KBM-7 (cell line): Measurements from ENCODE around the gene DNAAF2.
"Not testable (repeated sequence)": the region's sequence is repeated elsewhere in the genome, so short reads cannot be mapped to it uniquely, and the experiment has no call there.

Source experiments
- DNase-seq: peaks from one replicate; pipeline ENCODE4 v3.0.0-alpha.2; 2015
- in situ Hi-C: fragments of 300-500 bp; cut with MboI; formaldehyde crosslinking; loops from 2 replicates; pipeline ENCODE4 v1.14.3; 2020; ENCODE audit warnings: low sequenced_read_pairs, low pct_unique_long_range_greater_than_20kb, mixed read lengths

DNAAF2 gene

GRCh38 chr14:49634547-49635334, at the start of gene DNAAF2:
Gene DNAAF2 (minus strand): TSS chr14:49635244. CDS start chr14:49635149, 95 bp downstream.
- peak; percentile 80 for DNase-seq
- in situ Hi-C loops: no loop called here

DNA sequence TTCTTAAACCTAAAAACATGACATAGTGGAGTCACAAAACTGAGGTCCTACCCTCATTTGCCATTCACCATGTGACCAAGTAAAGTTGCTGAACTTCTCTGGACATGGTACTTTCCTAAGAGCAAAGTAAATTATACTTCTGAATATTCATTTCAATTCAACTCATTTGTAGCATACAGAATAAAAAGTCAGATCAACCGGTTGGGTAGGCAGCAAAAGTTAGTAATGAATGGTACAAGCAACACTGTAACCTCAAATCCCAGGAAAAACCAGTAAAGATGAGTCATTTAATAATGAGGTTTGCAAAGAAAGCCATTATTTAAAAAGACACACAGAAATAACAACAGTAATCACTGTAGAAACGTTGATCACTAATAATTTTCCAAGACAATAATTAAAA, 44.2 kb upstream of the DNAAF2 start:
- DNase-seq: no peak
- in situ Hi-C loops: no loop called here

DNA sequence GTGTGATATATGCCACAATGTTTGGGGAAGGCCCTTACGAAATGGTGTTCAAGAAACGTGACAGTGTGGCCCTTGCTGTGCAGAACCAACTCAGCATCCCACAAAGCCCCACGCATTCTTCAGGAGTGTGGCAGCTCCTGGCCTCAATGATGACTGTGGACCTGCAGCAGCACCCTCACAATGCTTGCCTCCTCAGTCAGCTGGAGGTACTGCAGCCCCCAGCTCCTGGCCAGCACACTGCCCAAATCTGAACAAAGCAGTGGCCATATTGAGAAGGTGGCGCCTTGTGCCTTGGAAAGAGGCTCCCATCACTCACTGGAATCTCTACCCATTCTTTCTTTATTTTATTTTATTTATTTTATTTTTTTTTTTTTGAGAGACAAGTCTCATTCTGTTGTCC, 42.6 kb upstream of the DNAAF2 start:
- DNase-seq: no peak
- in situ Hi-C loops: no loop called here

GRCh38 chr14:49673586-49673985, 38.5 kb upstream of the DNAAF2 start:
- in situ Hi-C loops: no loop called here
- no peak for DNase-seq

DNA sequence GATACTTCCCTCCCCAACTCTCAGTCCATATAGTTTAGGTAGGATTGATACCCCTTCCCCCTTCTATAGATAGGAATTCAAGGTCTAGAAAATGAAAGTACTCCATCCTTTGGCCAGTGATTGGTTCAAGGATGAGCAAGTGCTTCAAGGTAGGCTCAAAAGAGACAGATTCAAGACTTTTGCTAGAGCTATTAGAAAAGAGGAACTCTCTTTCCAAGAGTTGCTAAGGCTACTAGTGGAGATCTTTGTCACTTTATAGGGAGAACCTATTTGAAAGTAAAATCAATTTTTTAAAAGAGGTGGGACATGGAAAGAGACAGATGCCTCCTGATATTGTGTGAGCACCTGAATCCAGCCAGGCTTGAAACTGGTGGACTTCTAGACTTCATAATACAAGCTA, 35.4 kb upstream of the DNAAF2 start:
- in situ Hi-C loops: no loop called here
- no peak for DNase-seq

DNA sequence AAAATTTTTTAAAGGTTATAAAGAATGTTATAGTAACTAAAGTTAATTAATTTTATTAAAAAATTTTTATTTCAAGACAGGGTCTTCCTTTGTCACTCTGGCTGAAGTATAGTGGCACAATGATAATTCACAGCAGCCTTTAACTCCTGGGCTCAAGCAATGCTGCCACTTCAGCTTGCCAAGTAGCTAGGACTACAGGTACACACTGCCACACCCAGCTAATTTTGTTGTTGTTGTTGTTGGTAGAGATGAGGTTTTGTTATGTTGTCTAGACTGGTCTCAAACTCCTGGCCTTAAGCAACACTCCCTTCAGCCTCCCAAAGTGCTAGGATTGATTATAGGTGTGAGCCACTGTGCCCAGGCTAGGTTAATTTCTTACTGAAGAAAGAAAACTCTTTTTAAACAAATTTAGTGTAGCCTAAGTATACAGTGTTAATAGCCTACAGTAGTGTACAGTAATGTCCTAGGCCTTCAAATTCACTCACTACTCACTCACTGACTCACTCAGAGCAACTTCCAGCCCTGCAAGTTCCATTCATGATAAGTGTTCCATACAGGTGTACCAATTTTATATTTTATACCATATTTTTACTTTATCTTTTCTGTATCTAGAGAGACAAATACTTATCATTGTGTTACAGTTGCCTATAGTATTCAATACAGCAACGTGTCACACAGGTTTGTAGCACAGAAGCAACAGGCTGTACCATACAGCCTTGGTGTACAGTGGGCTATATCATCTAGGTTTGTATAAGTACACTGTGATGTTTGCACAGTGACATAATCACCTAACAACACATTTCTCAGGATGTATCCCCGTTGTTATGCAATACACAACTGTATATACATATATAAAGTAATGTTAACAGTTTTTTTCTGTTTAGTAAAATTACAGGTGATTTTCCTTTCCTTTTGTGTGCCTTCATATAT, 24.7 kb upstream of the DNAAF2 start:
- no peak for DNase-seq
- in situ Hi-C loops: no loop called here

- in situ Hi-C loops: not testable (repeated sequence)
Observed at GRCh38 chr14:49657500-49657899, 22.5 kb upstream of the DNAAF2 start.

GRCh38 chr14:49654511-49654910, 19.5 kb upstream of the DNAAF2 start:
- DNase-seq: no peak
- in situ Hi-C loops: no loop called here

More at GRCh38 chr14:49657500-49657899, 22.5 kb upstream of the DNAAF2 start:
- DNase-seq: not testable (repeated sequence)

DNA sequence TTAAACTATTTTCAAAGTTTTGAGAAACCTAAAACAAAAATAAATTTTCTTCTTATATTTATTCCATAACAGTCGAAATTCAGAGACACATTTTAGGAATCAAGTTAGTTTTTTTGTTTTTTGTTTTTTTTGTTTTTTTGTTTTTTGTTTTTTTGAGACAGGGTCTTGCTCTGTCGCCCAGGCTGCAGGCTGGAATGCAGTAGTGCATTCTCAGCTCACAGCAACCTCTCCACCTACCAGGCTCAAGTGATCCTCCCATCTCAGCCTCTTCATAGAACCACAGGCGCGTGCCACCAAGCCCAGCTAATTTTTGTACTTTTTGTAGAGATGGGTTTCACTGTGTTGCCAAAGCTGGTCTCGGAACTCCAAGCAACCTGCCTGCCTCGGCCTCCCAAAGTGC, 18.5 kb upstream of the DNAAF2 start:
- DNase-seq: no peak
- in situ Hi-C loops: no loop called here

GRCh38 chr14:49642163-49642562, 7.1 kb upstream of the DNAAF2 start:
- no peak for DNase-seq
- in situ Hi-C loops: no loop called here

GRCh38 chr14:49641697-49642129, 6.7 kb upstream of the DNAAF2 start:
- DNase-seq: no peak
- in situ Hi-C loops: no loop called here

DNA sequence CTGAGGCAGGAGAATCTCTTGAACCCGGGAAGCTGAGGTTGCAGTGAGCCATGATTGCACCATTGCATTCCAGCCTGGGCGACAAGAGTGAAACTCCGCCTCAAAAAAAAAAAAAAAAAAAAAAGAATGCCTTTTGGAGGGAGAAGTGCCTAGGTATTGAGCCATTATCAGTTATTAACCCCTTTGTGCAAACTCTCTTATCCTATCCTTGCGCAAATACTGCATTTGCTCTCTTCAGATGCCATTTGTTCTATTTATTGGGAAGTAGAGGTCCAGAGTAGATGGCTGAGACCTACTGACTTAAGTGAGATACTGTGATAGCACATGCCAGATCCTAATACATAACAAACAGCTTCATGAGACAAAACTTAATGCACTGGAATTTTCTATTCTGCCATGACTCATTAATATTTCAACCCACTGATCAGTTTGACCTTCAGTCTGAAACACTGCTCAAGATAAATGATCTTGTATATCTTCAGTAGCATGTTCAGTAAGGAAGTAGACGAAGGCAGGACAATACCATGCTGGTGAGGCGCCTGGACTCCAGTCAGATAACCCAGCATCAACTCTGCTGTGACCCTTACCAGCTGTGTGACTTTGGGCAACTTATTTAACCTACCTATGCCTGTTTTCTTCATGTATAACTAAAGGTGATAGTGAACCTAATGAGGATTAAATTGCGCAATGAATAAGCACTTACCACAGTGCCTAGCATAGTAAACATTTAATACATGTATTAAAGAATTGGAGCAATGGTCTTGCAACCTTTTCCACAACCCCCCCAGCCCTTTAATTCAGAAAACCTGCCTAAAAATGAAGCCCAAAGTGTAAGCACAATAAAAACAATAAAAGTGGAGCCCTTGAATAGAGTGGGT, 5.7 kb upstream of the DNAAF2 start:
- DNase-seq: no peak
- in situ Hi-C loops: no loop called here

DNA sequence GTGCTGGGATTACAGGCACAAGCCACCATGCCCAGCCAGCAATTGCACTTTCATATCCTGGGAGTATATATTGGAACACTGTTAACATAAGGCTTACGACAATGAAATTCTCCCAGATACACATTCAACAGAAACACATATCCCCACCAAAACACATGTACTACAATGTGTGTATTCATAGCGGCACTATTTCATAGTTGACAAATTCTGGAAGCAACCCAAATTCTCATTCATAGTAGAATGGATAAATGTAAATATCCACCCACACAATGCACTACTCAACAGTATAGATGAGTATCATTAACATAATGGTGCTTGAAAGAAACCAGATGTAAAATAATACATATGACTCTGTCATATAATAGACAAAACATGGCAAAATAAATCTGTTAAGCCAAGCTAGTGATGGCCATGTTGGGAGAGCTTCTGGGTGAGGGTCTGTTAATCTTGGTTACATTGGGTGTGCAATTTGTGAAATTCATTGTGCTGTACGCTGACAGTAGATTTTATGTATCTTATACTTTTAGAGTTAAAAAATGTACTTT, 2.6 kb upstream of the DNAAF2 start:
- in situ Hi-C loops: no loop called here
- DNase-seq: no peak

GRCh38 chr14:49636866-49637265, 1.8 kb upstream of the DNAAF2 start:
- in situ Hi-C loops: no loop called here
- DNase-seq: no peak

DNA sequence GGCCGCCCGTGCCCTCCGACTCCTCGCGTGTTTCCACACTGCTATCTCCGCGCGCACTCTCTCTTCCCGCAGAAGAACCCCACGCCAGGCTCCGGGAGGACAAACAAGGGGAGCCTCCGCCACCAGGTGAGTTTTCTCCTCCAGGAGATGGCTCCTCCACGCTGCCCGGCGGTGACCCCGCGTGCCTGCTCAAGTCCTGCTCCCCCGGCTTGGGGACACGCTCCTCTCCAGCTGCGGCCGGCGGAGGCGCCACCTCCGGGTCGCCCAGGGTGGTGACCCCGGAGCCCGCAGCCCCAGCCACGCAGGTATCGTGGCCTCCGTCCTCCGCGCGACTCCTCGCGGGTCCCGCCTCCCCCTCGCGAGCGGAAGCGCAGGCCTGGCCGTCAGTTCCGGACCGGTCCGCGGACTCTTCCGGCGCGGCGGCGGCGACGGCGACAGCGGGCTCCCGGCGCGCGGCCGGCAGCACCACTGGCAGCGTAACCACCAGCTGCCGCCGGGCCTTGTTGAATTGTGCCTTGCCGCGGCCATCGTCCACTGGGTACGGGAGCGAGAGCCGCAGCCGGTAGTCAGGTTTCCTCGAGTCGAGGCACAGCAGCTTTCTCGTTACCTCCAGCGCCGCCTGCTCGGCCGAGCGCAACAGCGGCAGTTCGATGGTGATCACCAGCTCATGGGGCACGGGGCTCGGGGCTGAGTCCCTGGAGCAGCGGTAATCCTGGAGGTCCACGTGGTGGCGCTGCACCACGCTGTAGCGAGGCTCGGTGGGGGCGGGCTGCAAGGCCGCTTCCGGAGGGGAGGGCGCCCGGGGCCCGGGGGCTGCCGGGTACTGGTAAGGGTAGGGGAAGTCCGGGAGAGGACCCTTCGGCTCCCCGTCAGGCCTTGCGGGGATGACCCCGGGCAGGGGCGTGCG, 1.2 kb downstream of the DNAAF2 start:
- in situ Hi-C loops: no loop called here
- peak; percentile 93 for DNase-seq

GRCh38 chr14:49623941-49624839, 10.9 kb downstream of the DNAAF2 start:
- DNase-seq: peak; percentile 28
- in situ Hi-C loops: no loop called here

DNA sequence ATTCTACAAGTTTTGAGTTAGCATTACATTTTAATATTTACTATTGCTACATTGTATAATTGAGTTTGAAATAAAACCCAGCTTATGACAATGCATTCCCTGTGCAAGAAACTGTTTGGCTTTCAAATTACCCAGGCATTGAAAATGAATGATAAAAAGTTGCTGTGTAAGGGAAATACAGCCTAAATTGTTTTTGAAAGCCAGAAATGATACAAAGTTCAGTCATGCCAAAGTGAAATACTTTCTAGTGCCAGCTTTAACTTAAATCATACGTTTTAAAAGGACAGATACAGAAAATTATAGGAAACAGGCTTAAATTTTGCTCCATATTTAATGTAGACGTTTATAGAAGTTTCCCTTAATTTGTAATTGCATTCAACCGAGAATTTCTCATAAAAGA, 11.7 kb downstream of the DNAAF2 start:
- in situ Hi-C loops: no loop called here

More for the DNA sequence above, 11.7 kb downstream of the DNAAF2 start:
- no peak for DNase-seq
